HT1080 (cell line): ENCODE data around the gene FIBCD1. TPM values are rescaled to one million over a fixed set of nuclear protein-coding genes. Genes with fewer than 3 reads are reported as not detected.

Experiments
- DNase-seq: peaks from one replicate; pipeline ENCODE4 v3.0.0-alpha.2; 2015; ENCODE audit warnings: low read depth
- total RNA-seq: library from RNA; depleted of rRNA; stranded (reverse); fragments of >200 nt; shearing (Covaris generic); gene quantifications from 2 replicates; pipeline ENCODE4 v1.2.3, GENCODE V29; 2014

FIBCD1 gene
- total RNA-seq, 1 experiment from 2014 or later: 11.6 TPM

- DNase-seq: no peak
Measured at GRCh38 chr9:130937146-130938076, 1.6 kb downstream of the FIBCD1 start.

GRCh38 chr9:130936285-130937117 is 2.5 kb downstream of the FIBCD1 start:
- no peak for DNase-seq

- no peak for DNase-seq
Measured at GRCh38 chr9:130935648-130936271, 3.3 kb downstream of the FIBCD1 start.

GRCh38 chr9:130934702-130935647 is 4.1 kb downstream of the FIBCD1 start:
- no peak for DNase-seq

GRCh38 chr9:130934246-130934645 is 4.8 kb downstream of the FIBCD1 start:
- no peak for DNase-seq

- no peak for DNase-seq
Measured at GRCh38 chr9:130933114-130934046, 5.7 kb downstream of the FIBCD1 start.

- no peak for DNase-seq
Measured at GRCh38 chr9:130932255-130933079, 6.6 kb downstream of the FIBCD1 start.

GRCh38 chr9:130931508-130932254 is 7.4 kb downstream of the FIBCD1 start:
- DNase-seq: no peak

GRCh38 chr9:130930804-130931349 is 8.2 kb downstream of the FIBCD1 start:
- no peak for DNase-seq

GRCh38 chr9:130930132-130930803 is 8.8 kb downstream of the FIBCD1 start:
- DNase-seq: no peak

GRCh38 chr9:130929571-130930038 is 9.4 kb downstream of the FIBCD1 start:
- no peak for DNase-seq

- DNase-seq: peak; percentile 89
Measured at GRCh38 chr9:130927995-130928900, 10.8 kb downstream of the FIBCD1 start.

- DNase-seq: no peak
Measured at GRCh38 chr9:130927338-130927737, 11.7 kb downstream of the FIBCD1 start.

- no peak for DNase-seq
Measured at GRCh38 chr9:130925050-130925678, 13.9 kb downstream of the FIBCD1 start.

- DNase-seq: no peak
Measured at GRCh38 chr9:130924448-130924788, 14.6 kb downstream of the FIBCD1 start.
